Activated CD4-positive, alpha-beta T cell treated with anti-CD3 and anti-CD28 coated beads for 4 hours (primary cell): ENCODE results near the gene APOL6.
"Not testable (repeated sequence)": the region's sequence is repeated elsewhere in the genome, so short reads cannot be mapped to it uniquely, and the experiment has no call there.

Experiments
- DNase-seq, 2 donors: peaks; one replicate each; pipeline ENCODE4 v3.0.0-alpha.2; 2020

APOL6 gene

DNA sequence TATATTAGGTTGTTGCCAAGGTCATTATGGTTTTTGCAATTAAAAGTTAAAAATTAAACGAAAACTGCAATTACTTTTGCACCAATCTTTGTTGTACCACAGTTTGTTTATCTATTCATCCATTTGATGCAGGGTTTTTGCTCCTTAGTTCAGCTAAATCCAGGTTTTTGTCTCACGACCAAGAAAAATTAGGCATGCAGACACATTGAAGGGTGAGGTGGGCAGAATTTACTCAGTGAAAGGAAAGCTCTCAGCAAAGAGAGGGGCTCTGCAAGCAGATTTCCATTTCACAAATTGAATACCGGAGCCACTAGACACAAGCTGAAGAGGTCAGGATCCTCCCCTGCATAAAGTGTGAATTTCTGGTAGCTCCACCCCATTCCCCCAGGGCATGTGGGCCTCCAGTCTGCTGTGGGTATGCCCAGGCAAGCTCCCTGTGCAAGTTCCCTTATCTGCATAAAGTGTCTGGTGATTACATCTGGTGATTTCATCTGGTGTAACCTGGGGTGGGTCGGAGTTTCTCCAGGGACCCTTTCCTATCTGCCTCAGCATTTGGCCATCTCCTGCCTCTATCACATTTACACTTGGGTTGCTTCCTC, 33.3 kb downstream of the APOL6 start:
- DNase-seq: no peak

DNA sequence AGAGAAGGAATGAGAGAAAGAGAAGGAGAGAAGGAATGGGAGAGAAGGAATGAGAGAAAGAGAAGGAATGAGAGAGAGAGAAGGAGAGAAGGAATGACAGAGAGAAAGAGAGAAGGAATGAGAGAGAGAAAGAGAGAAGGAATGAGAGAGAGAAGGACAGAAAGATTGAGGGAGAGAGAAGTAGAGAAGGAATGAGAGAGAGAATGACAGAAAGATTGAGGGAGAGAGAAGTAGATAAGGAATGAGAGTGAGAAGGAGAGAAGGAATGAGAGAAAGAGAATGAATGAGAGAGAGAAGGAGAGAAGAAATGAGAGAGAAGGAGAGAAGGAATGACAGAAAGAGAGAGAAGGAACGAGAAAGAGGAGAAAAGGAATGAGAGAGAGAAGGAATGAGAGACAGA, 35.3 kb downstream of the APOL6 start:
- DNase-seq: no peak

DNA sequence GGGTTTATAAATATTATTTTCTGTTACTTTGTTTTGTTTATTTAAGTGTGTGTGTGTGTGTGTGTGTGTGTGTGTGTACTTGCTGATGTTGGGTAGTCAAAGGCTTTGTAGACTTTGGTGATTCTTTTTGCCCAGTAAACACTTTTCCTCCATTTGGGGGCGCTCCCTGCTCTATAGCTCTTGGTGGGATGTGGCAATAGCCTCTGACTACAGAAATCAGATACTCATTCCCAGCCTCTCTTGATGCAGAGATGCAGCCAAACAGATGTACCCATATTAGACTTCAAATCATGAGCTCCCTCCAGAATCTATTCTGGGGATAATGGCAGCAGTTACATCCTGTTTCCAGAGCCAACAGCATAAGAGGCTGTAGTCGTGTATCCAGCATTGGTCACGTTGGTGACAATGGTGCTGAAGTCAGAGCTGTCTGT, 36.0 kb downstream of the APOL6 start:
- DNase-seq: no peak

DNA sequence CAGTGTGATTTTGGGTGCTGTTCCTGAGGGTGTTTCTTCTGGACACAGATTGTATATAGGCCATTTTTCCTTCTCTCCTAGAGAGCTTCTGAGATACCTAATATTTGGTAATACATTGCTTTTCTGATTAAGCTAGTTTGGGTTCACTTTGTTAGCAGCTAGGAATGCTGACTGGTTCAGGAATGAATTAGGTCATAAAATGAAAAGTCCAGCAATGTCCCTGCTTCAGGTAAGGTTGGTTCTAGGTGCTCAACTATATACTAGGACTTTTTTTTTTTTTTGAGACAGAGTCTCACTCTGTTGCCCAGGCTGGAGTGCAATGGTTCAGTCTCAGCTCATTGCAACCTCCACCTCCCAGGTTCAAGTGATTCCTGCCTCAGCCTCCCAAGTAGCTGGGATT, 36.5 kb downstream of the APOL6 start:
- no peak for DNase-seq

DNA sequence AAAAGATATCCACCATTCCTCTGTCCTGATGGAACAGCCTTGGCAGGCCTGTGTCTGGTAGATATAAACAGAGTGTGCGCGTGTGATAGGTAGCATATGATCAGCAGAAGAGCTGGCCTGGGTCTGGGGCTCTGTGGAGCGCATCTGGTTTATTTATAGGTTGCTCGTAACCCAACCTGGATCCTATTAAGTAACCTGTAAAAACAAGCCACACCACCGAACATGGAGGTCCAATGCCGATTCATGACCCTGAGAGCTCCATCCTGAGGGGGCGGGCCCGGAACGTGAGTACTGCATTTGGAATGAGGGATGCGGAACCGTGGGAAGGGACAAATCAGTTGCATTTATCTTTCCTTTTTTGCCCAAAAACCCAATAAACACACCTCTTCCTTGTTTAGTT, 37.5 kb downstream of the APOL6 start:
- DNase-seq: no peak

DNA sequence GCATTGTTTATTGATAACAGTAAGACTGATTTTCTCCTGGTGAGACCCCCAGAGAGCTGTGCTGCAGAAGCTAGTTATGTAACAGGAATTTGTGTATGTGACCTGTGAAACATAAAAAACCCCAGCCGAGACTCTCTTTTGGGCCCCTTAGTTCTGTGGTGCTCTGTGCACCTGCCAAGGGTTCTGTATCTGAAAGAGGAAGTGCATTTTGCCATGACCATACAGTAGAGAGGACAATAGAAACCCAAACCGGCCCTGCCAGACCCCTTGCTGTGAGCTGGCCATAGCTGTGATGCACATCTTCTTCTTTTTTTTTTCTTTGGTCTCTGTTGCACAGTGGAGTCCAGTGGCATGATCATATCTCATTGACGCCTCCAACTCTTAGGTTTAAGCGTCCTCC, 38.1 kb downstream of the APOL6 start:
- DNase-seq: no peak

DNA sequence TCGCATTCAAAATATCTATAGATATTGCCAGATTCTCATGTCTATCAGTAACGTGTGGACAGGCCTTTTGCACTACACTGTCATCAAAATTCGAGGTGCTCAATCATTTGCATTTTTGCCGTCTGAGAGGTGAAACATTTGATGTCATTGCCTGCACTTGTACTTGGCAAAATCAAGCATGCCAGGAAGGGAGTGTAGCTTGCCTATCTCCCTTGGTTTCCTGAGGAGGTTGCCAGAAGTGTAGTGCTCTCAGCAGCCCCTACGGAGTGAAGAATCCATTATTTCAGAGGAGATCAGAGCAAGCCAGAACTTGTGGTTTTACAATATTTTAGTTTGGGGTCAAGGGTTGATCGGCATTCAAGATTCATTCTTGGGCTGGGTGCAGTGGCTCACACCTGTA, 39.2 kb downstream of the APOL6 start:
- no peak for DNase-seq

DNA sequence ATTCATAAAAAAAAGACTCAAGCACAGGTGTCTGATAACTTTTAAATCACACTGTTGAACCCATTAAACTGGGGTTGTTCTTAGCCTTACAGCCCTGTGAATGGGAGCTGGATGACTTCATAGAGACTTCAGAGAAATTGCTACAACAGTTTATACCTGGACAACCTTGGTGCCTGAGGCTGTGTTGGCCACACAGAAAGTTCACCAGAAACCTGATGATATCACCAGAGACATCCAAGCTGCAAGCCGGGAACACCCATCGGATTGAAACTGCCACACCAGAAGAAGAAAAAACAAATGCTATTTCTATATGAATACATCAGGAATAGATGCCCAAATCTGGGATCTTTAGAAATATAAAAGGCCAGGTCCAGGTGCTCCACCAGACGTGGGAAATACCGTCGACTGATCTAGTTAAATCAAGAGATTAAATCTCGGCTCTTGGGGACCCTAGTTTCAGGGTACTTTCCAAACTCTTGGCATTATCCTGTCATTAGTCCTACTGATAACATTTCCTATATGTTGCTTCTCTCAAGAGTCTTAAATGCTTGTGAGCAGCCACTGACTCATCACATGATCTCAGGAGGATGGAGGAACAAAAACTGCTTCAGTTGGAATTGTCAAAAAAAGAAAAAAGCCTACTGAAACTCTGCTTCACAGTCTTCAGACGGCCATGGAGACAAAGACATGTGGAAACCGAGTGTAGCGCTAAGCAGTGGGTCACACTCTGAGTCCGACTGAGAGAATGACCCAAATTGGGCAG, 40.8 kb downstream of the APOL6 start:
- no peak for DNase-seq

DNA sequence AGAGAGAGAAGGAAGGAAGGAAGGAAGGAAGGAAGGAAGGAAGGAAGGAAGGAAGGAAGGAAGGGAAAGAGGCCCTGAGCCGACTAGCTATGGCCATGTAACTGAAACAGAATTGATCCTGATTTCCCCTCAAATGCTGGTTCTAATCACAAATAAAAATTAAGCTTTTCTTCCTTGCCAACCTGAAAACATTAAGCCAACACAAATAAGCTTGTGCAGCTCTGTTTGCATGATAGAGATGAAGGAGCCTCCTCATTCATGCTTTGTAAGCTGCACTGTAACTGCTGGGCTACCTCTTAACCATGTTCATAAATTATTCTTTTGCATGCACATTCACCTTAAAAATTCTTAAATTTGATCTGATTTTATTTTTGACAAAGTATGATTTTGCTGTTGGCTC, 41.8 kb downstream of the APOL6 start:
- no peak for DNase-seq

DNA sequence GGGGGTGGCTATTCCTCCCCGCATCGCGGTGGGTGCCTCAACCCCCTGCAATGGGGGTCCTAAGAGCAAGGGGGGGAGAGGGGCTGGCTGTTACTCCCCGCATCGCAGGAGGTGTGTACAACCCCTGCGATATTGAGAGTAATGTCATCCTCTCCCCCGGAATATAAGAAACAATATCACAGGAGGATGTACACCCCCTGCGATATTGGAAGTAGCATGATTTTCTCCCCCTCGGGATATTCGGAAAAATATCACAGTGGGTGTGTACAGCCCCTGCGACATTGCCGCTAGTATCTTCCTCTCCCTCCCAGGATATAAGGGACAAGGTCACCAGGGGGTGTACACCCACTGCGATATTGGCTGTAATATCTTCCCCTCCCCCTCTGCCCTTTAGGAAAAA, 47.0 kb downstream of the APOL6 start:
- DNase-seq: no peak

DNA sequence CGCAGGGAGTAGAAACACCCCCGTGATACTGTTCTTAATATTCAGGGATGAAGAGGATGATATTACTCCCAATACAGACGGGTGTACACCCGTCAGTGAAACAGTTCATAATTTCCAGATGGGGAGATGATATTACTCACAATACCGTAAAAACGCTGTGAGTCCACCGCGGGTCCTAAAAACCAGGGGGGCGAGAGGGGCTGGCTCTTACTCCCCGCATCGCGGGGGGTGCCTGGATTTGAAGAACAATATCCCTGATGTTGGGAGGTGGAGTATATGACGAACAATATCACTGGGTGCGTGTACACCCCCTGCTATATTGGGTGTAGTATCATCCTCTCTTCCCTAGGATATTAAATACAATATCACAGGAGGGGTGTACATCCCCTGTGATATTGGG, 48.9 kb downstream of the APOL6 start:
- no peak for DNase-seq

DNA sequence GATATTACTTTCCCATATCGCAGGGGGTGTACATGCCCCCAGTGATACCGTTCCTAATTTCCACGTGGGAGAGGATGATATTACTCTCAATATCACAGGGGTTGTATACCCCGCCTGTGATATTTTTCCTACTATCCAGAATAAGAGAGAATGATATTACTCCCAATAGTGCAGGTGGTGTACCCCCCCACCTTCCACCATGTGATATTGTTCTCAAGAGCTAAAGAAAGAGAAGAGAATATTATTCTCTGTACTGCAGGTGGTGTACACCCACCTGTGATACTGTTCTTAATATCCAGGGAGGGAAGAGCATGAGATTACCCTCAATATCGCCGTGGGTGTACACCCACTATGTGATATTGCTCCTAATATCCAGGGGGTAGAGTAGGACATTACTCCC, 51.6 kb downstream of the APOL6 start:
- DNase-seq: not testable (repeated sequence)

DNA sequence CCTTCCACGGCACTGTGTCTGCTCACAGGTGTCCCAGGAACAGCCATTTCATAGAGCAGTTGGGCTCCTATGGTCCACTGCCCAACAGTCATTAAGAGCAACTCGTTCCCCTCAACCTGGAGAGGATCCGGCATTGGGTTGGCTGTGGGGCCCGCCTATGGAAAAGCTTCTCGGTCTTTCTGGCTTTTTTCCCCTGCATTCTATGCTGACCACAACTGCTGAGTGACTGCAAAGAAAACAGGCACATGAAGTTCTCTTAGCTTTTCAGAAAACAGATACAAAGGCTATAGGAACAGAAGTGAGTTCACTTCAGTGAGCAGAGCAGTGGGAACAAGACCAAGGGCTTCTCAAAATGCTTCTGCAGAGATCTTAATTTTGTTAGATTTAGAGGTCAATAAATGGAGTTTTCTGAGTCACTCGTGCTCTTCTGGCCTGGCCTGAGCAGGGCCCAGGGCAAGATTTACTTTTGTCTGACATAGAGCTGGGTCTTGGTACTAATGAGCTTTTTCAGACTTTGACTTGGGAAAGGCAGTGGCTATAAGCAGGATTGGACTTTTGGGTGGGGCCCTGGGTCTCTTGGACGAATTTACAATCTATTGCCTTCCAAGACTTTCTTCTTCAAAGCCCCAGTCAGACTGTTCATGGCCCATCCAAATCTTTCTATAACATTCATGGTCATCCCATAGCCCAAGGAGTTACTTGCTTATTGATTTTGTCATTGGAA, 55.8 kb downstream of the APOL6 start:
- DNase-seq: no peak

DNA sequence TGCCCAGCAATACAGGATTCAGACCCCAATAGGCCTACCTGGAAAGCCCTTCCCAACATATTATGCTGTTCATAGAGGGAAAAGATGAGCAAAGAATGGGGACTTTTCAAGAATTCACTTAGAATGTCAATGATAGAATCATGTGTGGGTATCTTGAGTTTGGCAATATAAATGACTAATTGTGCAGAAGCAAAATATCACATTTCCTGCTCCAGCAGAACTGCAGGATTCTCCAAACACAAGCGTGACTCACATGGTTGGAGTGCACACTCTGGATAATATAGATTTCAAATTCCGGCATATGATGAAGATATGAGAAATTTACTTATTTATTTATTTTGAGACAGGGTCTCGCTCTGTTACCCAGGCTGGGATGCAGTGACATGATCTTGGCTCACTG, 56.9 kb downstream of the APOL6 start:
- no peak for DNase-seq

DNA sequence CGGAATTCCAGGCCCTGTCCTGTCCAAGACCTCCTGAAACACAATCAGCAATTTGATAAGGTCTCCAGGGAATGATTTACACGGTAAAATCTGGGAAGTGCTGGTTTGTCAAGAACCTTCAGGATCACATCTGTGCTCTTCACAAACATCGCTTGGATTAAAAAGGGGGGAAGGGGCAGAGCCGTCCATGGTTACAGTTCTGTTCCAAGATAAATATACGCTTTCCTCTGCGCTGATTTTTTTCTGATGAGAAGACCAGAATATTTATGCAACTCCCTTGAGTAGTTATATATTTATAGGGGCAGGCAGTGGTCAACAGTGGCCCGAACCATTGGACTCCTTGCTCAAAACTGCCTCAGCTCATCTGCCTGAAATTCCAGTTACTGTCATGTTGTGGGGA, 60.2 kb downstream of the APOL6 start:
- no peak for DNase-seq

DNA sequence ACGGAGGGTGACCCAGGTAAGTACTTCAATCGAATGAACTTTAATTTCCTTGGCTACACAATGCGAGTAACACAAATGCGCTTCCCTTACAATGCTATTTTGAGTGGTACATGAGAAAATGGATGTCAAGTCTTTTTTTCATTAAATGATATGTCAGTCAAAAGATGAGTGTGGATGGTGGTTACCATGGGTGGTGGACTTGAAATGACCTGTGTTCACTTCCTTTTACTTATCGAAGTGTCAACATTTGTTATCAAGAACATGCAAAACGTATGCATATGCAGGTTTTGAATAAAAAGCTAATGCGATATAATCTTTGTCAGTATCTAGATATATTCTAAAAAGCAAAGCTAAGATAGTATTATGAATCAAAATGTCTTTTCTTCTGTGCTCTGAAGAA, 60.7 kb downstream of the APOL6 start:
- DNase-seq: no peak

DNA sequence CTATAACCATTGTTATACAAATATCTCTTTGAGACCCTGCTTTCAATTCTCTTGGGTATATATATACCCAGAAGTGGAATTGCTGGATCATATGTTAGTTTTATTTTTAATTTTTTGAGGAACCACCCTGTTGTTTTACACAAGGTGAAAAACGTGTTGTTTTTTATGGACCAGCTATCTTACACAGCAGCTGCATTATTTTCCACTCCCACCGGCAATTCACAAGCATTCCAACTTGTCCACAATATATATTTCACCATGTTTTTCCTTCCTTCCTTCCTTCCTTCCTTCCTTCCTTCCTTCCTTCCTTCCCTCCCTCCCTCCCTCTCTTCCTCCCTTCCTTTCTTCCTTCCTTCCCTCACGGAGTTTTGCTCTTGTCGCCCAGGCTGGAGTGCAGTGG, 63.1 kb downstream of the APOL6 start:
- DNase-seq: no peak

DNA sequence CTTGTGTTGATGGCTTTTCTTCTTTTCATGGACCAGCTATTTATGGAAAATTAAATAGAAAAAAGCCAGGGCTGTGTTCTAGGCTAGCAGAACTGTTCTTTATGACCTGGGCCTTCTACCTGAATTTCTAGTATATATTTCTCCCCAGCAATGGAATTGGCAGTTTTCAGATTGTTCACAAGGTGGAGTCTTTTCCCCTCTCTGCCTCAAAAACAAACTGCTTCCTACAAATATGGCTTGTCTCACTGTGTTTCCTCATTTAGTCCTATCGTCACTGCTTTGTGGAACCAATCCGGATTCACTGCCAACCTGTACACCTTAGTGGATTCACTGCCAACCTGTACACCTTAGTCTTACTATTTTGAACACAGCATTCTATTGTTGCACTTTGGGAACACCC, 64.4 kb downstream of the APOL6 start:
- DNase-seq: no peak

DNA sequence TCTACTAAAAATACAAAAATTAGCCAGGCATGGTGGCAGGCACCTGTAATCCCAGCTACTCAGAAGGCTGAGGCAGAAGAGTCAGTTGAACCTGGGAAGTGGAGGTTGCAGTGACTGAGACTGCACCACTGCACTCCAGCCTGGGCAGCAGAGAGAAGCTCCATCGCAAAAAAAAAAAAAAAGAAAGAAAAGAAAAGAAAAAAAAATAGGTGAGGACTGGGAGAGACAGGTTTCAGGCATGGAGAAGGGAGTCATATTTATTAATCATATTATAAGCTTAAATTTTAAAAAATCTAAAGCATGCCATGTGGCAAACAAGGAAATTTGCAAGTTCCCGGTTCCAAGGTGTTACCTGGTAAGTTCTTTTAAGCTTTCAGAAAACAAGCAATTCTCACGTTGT, 69.3 kb downstream of the APOL6 start, which contains the start of gene APOL5:
Gene APOL5 (plus strand): TSS at position 301 of the 400 bp plus-strand sequence. CDS start 0 bp downstream, at position 301.
- no peak for DNase-seq
